Upper lobe of left lung (tissue), 6 donors: ENCODE data around the gene GAL. TPM values are rescaled to one million over a fixed set of nuclear protein-coding genes. Genes with fewer than 3 reads are reported as not detected.
"Not testable (repeated sequence)": the region's sequence is repeated elsewhere in the genome, so short reads cannot be mapped to it uniquely, and the experiment has no call there.

Source experiments
- ATAC-seq, 2 donors: fragments of 200-7000 bp; cut with Tn5 transposase; one replicate each; pipeline ENCODE4 v1.9.1; 2022; ENCODE audit warnings: mild to moderate bottlenecking in 2 of 2, moderate library complexity in 2 of 2; ENCODE audit not compliant: low FRiP score in 2 of 2
- DNase-seq, 2 donors: peaks; one replicate each; pipeline ENCODE4 v3.0.0-alpha.2; 2019 to 2020
- H3K27ac ChIP-seq, 4 donors: fragments of 200-600 bp; sonication (generic); one replicate each; pipeline ENCODE4 v1.5.1; 2016 to 2019
- H3K27me3 ChIP-seq, 4 donors: fragments of 200-600 bp; sonication (generic); one replicate each; pipeline ENCODE4 v1.5.1; 2017 to 2019
- H3K36me3 ChIP-seq, 4 donors: fragments of 200-600 bp; sonication (generic); one replicate each; pipeline ENCODE4 v1.5.1; 2016 to 2019
- H3K4me1 ChIP-seq, 4 donors: fragments of 200-600 bp; sonication (generic); one replicate each; pipeline ENCODE4 v1.5.1; 2018 to 2019
- H3K4me3 ChIP-seq, 4 donors: fragments of 200-600 bp; sonication (generic); one replicate each; pipeline ENCODE4 v1.5.1; 2017 to 2019; ENCODE audit warnings: mild to moderate bottlenecking in 2 of 4, moderate library complexity in 1 of 4
- H3K9me3 ChIP-seq, 4 donors: fragments of 200-600 bp; sonication (generic); one replicate each; pipeline ENCODE4 v1.5.1; 2018 to 2019
- EP300 ChIP-seq, 4 donors: sonication (generic); formaldehyde crosslinking; IDR thresholded peaks; one replicate each; pipeline ENCODE4 v1.5.1; 2017; ENCODE audit warnings: antibody characterized with exemption in 4 of 4, control low read depth in 2 of 4
- POLR2A ChIP-seq, 4 donors: fragments of 450-650 bp; IDR thresholded peaks; one replicate each; pipeline ENCODE4 v1.5.1; 2016 to 2017; ENCODE audit warnings: antibody characterized with exemption in 4 of 4, mild to moderate bottlenecking in 2 of 4
- POLR2AphosphoS5 ChIP-seq, 2 donors: sonication (generic); formaldehyde crosslinking; IDR thresholded peaks; one replicate each; pipeline ENCODE4 v1.5.1; 2017; ENCODE audit warnings: antibody characterized with exemption in 2 of 2
- WGBS, 2 donors: methylation state at CpG; one replicate each; pipeline ENCODE4 v1.1.5; 2017 to 2018; 5-methylcytosine and 5-hydroxymethylcytosine counted together
- total RNA-seq, 6 donors: library from RNA; depleted of rRNA in 4 of 6; stranded (reverse); fragments of >200 nt in 4 of 6; gene quantifications; one replicate each; pipeline versions ENCODE4 v1.1.0 to v1.2.1, GENCODE V29; 2016 to 2021
- TF ChIP-seq, protein P1 (sequence below), 6 experiments: fragments of 450-650 bp in 4 of 6; fragments of 200-600 bp in 2 of 6; sonication (generic) in 2 of 6; IDR thresholded peaks; one replicate each; pipeline ENCODE4 v1.5.1; 2016 to 2019; ENCODE audit warnings: antibody characterized with exemption in 6 of 6
- donor health status: DM: no; HTN: no; CAD: no; lungs with moderate emphysema.
- donor health status: DM: no; HTN: yes; CAD: no; lungs with severe emphysema.

Gene GAL, protein sequence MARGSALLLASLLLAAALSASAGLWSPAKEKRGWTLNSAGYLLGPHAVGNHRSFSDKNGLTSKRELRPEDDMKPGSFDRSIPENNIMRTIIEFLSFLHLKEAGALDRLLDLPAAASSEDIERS
- total RNA-seq: under 1 TPM in 2 of 6 donors, not detected in 4; 0.54 TPM

DNA sequence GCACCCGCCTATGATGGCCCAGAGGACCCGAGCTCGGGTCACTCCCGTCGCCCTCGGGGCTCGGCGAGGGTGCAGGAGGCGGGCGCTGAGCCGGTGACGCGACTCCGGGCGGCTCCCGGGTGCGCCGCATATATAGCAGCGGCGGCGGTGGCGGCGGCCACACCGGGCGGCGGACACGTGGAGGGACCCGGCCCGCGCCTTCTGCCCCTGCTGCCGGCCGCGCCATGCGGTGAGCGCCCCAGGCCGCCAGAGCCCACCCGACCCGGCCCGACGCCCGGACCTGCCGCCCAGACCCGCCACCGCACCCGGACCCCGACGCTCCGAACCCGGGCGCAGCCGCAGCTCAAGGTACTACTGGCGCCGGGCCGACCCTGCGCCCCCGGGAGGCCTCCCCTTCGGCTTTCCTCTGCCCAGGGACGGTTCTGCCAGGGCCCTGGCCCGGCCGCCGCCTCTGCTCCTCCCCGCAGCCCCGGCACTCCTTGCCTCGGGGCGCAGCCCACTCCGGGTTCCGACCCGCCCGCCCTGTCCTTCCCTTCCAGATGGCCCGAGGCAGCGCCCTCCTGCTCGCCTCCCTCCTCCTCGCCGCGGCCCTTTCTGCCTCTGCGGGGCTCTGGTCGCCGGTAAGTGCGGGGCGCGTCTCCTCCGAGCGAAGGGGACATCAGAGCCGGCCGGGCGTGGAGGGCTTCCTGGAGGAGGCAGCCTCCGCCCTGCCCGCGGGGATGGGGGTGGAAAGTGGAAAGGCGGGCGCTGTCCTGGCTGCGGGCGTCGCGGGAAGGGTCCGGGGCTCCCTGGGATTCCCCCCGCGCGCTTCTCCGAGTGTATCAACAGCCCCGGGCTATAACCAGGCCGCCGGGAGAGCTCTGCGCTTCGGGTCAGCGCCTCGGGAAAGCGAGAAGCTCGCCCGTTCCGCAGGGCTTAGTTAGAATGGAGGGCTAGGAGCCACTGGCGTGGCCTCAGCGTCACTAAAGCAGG is at the start of gene GAL:
TSS of gene GAL (plus strand) at position 160 of the 972 bp plus-strand sequence. CDS start at position 540, 380 bp downstream.
- Histone ChIP-seq H3K27me3 (peaks cover 0 to 29% (median 22%) of the 10 kb centered on the region in 4 donors), H3K4me1 (peaks cover 10 to 17% (median 13%) of the 10 kb centered on the region in 4 donors), H3K9me3 (no peaks in the 10 kb centered on the region), H3K36me3 (no peaks in the 10 kb centered on the region), H3K4me3 (peak within 1 kb of the TSS in 3 of 4 donors; percentile 29 to 46 (median 41)), H3K27ac (no peak within 1 kb of the TSS)
- ATAC-seq (peak in 1 of 2 donors; percentile 64), DNase-seq (peak in 1 of 2 donors; percentile 85)
- 10 to 21% methylated on average over 25 to 42 of the region's 113 CpGs for WGBS, 2 donors
- TF ChIP-seq EP300 (IDR thresholded peaks at IDR 0.05) (no peak), POLR2AphosphoS5 (IDR thresholded peaks at IDR 0.05) (no peak), POLR2A (IDR thresholded peaks at IDR 0.05) (no peak)
- TF ChIP-seq, protein P1, sequence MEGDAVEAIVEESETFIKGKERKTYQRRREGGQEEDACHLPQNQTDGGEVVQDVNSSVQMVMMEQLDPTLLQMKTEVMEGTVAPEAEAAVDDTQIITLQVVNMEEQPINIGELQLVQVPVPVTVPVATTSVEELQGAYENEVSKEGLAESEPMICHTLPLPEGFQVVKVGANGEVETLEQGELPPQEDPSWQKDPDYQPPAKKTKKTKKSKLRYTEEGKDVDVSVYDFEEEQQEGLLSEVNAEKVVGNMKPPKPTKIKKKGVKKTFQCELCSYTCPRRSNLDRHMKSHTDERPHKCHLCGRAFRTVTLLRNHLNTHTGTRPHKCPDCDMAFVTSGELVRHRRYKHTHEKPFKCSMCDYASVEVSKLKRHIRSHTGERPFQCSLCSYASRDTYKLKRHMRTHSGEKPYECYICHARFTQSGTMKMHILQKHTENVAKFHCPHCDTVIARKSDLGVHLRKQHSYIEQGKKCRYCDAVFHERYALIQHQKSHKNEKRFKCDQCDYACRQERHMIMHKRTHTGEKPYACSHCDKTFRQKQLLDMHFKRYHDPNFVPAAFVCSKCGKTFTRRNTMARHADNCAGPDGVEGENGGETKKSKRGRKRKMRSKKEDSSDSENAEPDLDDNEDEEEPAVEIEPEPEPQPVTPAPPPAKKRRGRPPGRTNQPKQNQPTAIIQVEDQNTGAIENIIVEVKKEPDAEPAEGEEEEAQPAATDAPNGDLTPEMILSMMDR (IDR thresholded peaks at IDR 0.05): no peak

DNA sequence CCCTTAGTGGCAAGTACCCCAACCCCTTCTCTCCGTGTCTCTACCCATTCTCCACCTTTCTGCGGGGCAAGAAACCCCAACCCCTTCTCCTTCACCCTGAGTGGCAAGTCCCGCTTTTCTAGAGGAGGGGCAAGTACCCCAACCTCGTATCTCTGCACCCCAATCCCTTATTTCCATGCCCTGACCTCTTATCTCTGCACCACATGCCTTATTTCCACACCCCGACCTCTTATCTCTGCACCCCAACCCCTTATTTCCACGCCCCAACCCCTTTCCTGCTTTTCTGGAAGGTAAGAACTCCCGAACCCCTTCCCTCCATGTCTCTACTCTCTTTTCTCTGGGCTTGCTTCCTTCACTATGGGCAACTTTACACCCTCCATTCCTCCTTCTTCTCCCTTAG is 49.7 kb upstream of the GAL start:
- WGBS, 2 donors: 70 to 74% methylated on average over 7 of the region's 7 CpGs
- not testable (repeated sequence) for H3K4me1 ChIP-seq, H3K4me3 ChIP-seq, H3K36me3 ChIP-seq, ATAC-seq, H3K9me3 ChIP-seq, DNase-seq, H3K27me3 ChIP-seq, H3K27ac ChIP-seq

DNA sequence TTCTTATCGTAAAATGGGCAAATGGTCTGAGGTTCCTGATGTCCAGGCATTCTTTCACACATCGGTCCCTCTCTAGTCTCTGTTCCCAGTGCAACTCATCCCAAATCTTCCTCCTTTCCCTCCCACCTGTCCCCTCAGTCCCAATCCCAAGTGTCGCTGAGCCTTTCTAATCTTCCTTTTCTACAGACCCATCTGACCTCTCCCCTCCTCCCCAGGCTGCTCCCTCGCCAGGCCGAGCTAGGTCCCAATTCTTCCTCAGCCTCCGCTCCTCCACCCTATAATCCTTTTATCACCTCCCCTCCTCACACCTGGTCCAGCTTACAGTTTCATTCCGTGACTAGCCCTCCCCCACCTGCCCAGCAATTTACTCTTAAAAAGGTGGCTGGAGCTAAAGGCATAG is 49.2 kb upstream of the GAL start:
- not testable (repeated sequence) for H3K27me3 ChIP-seq, H3K4me3 ChIP-seq, ATAC-seq, H3K27ac ChIP-seq, H3K4me1 ChIP-seq, H3K36me3 ChIP-seq, DNase-seq, H3K9me3 ChIP-seq
- 72 to 81% methylated on average over 6 to 7 of the region's 7 CpGs for WGBS, 2 donors

DNA sequence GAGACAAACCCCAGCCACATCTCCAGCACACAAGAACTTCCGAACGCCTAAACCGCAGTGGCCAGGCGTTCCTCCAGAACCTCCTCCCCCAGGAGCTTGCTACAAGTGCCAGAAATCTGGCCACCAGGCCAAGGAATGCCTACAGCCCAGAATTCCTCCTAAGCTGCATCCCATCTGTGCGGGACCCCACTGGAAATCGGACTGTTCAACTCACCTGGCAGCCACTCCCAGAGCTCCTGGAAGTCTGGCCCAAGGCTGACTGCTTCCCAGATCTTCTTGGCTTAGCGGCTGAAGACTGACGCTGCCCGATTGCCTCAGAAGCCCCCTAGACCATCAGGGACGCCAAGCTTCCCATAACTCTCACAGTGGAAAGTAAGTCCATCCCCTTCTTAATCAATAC is 48.5 kb upstream of the GAL start:
- not testable (repeated sequence) for ATAC-seq, H3K4me3 ChIP-seq, H3K27me3 ChIP-seq, H3K4me1 ChIP-seq, H3K9me3 ChIP-seq, H3K36me3 ChIP-seq, DNase-seq, H3K27ac ChIP-seq
- WGBS, 2 donors: 88 to 91% methylated on average over 8 to 10 of the region's 10 CpGs

DNA sequence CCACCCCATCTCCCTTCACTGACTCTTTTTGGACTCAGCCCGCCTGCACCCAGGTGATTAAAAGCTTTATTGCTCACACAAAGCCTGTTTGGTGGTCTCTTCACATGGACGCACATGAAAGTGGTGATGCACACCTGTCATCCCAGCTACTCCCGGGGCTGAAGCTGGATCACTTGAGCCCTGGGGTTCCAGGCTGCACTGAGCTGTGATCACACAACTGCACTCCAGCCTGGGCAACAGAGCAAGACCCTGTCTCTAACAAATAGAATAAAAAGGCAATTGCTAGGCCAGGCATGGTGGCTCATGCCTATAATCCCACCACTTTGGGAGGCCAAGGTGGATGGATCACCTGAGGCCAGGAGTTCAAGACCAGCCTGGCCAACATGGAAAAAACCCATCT is 45.0 kb upstream of the GAL start:
- H3K27ac ChIP-seq, H3K27me3 ChIP-seq, H3K36me3 ChIP-seq, H3K9me3 ChIP-seq, H3K4me1 ChIP-seq, DNase-seq, ATAC-seq, H3K4me3 ChIP-seq: not testable (repeated sequence)
- WGBS, 2 donors: 90% methylated on average over 3 of the region's 3 CpGs; no CpG with 5 or more reads in 1 of the 2 donors

DNA sequence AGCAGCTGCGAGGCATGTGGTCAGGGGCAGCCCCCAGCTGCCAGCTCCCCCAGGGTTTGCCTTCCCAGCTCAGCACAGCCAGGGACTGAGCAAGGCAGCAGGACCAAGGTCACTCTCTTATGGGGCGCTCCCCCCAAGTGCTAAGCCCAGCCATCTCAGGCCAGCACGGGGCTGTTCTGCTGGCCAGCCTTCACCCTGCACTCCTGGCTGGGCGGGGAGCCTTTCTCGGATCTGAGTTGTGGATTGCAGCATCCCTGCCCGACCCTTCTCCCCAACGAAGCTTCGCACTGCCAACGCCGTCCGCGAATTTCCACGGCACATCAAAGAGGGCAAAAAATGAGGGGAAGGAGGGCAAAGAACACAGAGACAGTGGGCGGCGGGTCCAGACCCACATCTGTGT is 42.5 kb upstream of the GAL start:
- no peaks in the 10 kb centered on the region for H3K4me1 ChIP-seq
- H3K27ac ChIP-seq: no peak overlapping the region
- no peak for TF ChIP-seq EP300 (IDR thresholded peaks at IDR 0.05)
- WGBS, 2 donors: 82 to 88% methylated on average over 15 of the region's 15 CpGs
- no peak overlapping the region for H3K4me3 ChIP-seq
- DNase-seq (peak in 1 of 2 donors; percentile 50), ATAC-seq (no peak)
- H3K36me3 ChIP-seq: no peaks in the 10 kb centered on the region
- H3K9me3 ChIP-seq: peaks cover 0 to 2% (median under 1%) of the 10 kb centered on the region in 4 donors
- H3K27me3 ChIP-seq: no peaks in the 10 kb centered on the region

DNA sequence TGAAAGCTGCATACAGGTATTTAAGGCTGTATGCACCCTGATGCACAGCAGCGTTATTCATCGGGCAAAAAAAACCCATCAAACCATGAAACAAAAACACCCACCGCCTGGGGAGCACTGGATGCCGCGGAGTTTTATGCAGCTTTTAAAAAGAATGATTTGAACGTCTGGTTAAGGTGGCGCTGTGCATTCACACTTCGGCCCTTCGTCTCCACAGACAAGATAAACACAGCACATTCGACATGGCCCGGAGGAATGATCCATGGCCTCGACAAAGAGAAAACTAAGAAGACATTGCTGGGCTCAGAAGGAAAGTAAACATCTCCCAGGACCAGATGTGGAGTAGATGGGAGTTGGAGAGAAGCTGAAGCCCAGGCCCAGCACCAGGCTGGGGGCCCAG is 40.8 kb upstream of the GAL start:
- H3K4me1 ChIP-seq: no peaks in the 10 kb centered on the region
- 40 to 48% methylated on average over 12 of the region's 12 CpGs for WGBS, 2 donors
- no peak for ATAC-seq
- no peaks in the 10 kb centered on the region for H3K27me3 ChIP-seq
- no peak for DNase-seq
- no peak for TF ChIP-seq EP300 (IDR thresholded peaks at IDR 0.05)
- TF ChIP-seq, protein P1 (IDR thresholded peaks at IDR 0.05): no peak
- no peak for TF ChIP-seq POLR2AphosphoS5 (IDR thresholded peaks at IDR 0.05)
- no peak for TF ChIP-seq POLR2A (IDR thresholded peaks at IDR 0.05)
- peaks cover 0 to 9% (median 6%) of the 10 kb centered on the region in 4 donors for H3K9me3 ChIP-seq
- H3K36me3 ChIP-seq: no peaks in the 10 kb centered on the region
- no peak overlapping the region for H3K27ac ChIP-seq
- no peak overlapping the region for H3K4me3 ChIP-seq
